NOMO-1 treated with DMSO at 0.1 percent for 48 hours (cell line): ENCODE measurements around the gene USP12.
"Not testable (repeated sequence)": the region's sequence is repeated elsewhere in the genome, so short reads cannot be mapped to it uniquely, and the experiment has no call there.

Source experiments
- DNase-seq: peaks from one replicate; lab custom pipeline; 2025; ENCODE audit not compliant: unreplicated experiment; lab: John Stamatoyannopoulos, UW

USP12 gene

DNA sequence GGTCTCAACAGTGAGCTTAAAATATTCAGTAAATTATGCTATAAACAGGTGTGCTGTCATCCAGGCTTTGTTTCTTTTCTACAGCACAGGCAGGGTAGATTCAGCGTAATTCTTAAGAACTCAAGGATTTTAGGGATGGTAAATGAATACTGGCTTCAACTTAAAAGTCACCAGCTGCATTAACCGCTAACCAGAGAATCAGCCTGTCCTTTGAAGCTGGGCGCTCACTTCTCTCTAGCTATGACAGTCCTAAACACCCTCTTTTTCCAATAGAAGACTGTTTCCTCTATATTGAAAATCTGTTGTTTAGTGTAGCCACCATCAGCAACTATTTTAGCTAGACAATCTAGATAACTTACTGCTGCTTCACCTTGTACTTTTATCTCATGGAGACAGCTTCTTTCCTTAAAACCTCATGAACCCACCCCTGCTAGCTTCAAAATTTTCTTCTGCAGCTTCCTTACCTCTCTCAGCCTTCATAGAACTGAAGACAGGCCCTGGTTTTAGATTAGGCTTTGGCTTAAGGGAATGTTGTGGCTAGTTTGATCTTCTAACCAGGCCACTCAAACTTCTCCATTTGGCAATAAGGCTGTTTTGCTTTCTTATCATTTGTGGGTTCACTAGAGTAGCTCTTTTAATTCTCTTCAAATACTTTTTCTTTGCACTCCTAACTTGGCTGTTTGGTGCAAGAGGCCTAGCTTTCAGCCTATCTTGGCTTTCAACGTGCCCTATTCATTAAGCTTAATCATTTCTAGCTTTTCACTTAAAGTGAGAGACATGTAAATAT lies 89.5 kb downstream of the USP12 start:
- DNase-seq = no peak

DNA sequence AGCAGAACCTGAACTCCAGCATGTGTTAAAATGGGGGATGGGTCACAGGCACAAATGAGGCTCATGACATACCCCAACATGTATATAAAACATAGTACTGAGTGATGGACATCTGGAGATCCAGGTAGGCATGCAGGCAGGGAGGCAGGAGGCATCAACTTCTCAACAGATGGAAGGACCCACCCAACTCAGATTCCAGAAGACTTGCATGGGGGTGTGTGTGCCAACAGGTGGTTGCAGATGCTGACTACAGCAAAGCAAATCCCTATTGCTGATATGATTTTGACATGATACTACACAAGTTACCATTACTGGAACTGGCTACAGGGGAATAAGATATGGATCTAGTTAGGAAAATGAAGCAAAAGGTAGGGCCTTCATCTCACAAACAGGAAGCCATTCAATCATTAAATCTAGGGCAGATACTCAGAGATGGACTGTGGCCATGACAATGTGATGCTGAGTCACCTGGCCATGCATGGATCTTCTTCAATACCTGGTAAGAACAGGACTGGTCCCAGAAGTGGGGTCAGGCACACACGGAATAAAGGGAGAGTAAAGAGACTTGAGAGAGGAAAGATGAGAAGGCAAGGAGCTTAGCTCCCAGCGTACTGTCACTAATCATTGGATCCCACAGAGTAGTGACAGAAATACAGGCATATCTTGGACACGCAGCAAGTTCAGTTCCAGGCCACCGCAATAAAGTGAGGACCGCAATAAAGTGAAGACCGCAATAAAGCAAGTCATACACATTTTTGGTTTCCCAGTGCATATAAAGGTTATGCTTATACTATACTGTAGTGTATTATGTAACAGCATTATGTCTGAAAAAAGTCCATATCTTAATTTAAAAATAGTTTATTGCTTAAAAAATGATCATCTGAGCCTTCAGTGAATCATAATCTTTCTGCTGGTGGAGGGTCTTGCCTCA lies 91.3 kb downstream of the USP12 start:
- no peak for DNase-seq

DNA sequence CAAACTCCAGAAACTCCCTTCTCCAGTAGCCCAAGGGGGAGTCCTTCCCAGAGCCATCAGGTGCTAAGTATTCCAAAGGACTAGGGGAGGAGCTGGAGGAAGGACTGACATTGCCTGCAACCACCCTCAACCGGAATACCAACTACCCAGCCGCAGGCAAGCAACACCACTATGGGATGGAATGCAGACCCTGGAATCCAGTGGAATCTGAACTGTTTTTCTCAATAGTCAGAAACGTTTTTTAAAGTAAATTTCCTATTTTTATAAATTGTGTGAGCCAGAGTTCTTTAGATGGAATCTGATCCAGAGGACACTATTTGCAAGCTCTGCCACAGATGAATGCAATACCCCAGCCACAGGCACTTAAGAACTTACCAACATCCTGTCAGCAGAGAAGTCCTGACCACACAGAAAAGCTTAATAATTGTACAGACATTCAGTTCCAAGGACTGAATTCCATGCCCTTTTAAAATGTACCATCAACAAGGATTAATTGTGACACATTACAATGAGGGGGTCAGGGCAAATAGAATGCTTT lies 92.1 kb downstream of the USP12 start:
- no peak for DNase-seq

DNA sequence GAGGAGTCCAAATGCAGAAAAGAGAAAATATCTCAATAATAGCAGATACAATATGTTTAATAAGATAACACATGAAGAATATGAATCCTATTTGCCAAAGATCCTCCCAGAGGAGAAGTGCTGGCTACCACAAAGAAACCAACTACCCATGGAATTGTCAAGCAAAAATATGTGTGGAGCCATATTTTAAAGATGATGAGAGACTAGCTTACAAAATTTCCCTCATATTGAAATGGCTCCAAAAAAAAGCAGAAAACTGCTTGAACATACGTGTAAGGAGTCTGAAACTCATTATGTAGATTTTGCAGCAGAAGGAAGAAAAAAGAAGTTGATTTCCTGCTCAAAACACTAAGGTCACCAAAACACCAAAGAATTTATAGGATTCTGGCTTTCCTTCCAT lies 94.2 kb downstream of the USP12 start:
- DNase-seq = no peak

DNA sequence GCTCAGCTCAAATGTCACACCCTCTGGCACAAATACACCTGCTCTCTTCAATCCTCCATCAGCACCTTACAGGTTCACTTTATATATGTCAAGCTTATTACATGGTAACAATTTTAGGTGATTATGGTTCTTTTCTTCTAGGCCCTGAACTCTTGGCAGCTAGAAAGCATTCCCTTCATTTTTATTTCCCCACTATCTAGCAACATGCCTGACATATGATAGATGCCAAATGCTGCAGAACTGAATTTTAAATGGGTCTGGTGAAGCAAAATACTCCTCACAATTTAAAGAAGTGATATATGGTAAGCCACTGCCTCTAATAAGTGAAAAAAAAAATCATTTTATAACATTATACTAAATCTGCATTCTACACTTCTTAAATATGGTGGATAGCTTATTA lies 95.2 kb downstream of the USP12 start:
- no peak for DNase-seq

DNA sequence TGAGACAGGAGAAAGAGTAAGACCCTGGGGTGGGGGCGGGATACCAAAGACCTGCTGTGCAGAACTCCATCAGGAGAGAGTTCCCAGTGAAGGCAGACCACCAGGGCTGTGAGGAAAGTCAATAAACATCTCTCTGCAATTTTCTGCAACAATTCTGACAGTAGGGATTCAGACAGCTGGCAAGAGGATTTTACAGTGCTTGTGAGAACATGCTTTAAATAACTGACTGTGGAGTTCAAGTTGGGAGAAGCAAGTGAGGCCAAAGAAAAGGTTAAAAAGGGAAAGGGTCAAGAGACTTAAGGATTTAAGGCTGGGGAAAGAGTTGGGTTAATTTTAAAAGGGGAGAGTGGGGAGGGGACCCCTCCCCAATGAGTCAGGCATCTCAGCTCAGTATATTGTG lies 98.4 kb downstream of the USP12 start:
- no peak for DNase-seq

DNA sequence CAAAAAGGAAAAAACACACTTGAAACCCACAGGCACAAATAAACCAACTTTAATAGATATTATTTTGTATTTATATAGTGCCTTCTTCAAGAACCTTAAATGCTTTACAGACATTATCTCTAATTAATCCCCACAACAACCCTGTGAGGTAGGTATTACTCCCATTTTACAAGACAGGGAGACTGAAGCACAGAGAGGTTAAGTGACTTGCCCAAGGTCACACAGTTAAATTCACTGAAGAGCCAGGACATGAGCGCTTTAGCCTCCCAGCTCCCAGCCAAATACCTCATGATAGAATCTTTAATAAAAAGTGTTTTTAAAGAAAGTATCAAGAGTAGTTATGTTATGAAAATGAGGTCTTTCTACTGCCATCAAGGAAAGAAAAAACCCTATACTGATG lies 105.5 kb downstream of the USP12 start:
- not testable (repeated sequence) for DNase-seq

DNA sequence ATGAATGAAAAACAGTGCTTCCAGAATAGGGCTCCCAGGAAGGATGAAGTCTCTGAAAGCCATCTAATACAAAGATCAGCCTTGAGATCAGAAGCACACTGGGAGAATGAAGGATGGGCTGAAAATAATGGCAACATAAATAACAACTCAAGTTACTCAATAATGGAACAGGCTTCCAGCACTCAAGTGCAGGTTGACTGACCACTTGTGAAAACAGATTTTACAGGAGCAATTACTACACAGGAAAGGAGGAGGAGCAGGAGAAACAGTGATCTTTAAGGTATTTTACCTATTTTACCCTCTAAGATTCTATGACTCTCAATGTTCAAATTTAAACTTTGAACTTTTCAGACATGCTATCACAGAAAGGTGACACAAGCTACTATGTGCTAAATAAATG lies 106.0 kb downstream of the USP12 start:
- no peak for DNase-seq

DNA sequence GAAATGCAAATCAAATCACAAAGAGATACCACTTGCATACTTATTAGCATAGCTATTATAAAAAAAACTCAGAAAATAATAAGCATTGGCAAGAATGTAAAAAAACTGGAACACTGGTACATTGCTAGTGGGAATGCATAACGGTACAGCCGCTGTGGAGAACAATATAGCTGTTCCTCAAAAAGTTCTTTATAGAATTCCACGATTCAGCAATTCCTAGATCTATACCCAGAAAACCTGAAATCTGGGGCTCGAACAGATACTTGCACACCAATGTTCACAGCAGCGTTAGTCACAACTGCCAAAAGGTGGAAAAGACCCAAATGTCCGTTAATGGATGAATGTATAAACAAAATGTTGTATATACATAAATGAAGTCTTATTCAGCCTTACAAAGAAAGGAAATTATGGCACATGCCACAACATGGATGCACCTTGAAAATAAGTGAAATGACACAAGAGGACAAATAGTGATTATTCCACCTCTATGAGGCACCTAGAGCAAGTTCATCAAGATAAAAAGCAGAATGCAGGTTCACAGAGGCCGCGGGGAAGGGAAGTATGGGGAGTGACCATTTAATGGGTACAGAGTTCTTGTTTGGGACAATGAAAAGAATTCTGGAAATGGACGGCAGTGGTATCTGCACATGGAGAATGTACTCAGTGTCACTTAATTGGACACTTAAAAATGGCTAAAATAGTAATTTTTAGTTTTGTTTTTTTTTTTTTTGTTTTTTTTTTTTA lies 107.2 kb downstream of the USP12 start:
- no peak for DNase-seq

DNA sequence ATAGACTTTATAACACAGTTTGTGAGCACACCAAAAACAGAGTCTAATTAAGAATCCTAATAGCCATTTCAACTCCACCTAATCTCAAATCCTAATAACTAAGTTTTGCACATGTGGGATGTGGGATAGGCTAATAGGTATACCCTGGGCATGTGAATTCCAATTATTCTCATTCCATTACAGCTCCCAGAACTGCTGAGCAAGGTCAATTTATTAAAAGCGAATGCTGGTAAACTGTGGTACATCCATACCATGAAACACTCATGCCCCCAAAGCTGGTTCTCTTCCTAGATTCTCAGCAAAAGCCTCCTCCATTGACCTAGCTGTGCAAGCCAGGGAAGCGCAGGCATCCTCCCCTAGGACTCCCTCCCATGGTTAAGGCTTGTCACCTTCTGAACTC lies 113.8 kb downstream of the USP12 start:
- no peak for DNase-seq

DNA sequence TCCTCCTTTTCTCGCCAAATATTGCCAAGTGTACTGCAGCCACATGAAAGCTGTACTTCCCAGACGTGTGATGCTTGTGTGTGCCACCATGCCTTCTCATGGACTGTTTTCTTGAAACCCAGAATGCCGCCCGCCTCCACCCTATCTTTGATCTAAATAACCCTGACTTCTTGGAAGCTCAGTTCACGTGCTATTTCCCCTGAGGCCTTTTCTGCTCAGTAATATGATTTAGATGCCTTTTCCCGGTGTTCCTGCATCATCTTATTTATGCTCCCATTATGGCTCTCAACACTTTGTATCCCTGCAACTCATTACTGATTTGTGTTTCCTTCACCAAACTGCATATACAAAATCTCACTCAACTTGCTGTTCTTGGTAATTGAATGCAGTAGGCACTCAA lies 116.1 kb downstream of the USP12 start:
- no peak for DNase-seq

DNA sequence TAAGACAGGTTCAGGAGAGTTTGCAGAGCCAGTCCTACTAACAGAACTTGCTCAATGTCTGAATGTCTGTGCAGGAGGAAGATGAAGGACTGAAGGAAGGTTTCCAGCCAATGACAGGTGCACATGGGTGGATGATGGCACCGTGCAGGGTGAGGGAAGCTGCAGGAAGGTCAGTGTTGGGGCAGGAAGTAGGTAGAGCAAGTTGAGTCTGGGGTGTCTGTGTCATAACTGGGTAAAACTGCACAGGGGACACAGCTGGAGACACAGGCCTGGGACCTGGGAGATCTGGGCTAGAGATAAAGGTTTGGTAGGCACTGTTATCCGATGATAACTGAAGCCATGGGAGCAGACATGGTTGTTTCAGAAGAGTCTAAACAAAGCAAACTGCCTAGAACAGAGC lies 116.9 kb downstream of the USP12 start:
- no peak for DNase-seq

DNA sequence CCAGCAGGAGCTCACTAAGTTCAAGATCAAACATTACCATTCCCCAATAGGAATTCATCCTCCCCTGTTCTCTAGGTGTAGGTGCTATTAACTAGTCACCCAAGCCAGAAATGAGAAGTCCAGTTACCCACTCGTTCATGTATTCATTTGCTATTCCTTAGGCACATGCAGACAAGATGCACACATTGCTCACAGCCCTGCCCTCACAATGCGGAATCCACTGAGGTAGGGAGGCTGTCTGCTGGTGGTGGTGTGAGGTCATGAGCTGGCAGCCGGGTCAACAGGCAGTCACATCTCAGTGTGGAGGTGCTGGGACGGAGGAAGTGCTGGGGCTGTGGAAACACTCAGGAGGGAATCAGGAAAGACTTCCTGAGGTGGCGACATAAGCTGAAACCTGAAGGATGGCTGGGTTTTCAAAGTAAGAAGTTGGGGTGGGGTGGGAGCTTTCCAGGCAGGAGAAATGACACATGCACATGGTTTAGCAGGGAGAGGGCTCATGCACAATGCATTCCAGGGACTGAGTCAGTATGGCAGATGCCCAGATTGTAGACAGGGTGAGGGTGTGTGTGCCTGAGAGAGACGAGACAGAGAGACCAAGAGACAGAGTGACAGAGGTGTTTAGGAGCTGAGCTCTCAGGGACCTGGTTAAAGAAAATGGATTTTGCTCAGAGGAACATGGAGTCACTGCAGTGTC lies 117.6 kb downstream of the USP12 start:
- DNase-seq = no peak

DNA sequence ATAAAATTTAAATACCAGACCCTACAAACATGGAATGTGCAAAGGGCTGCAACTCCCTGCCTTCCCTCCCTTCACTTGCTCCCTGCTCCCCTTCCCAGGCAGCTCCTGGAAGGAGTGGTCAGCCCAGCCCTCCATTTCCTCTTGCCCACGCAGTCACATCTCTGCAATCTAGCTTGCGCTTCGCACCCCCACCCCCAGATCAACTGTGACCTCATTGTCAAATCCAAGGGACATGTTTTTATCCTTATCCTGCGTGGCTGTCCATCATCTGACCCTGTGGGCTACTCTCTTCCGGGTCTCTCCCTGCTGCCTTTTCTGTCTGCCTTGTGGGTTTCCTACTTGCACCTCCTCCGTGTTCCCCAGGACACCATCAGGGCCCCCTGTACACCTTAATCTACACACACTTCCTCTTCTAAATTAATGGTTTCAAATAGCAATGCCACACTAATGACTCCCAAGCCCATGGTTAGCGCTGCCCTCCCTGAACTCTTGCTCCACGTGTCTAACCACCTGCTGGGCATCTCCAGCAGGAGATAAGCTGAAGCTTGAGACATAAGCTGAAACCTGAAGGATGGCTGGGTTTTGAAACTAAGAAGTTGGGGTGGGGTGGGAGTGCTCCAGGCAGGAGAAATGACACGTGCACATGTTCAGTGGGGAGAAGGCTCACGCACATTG lies 118.3 kb downstream of the USP12 start:
- no peak for DNase-seq

DNA sequence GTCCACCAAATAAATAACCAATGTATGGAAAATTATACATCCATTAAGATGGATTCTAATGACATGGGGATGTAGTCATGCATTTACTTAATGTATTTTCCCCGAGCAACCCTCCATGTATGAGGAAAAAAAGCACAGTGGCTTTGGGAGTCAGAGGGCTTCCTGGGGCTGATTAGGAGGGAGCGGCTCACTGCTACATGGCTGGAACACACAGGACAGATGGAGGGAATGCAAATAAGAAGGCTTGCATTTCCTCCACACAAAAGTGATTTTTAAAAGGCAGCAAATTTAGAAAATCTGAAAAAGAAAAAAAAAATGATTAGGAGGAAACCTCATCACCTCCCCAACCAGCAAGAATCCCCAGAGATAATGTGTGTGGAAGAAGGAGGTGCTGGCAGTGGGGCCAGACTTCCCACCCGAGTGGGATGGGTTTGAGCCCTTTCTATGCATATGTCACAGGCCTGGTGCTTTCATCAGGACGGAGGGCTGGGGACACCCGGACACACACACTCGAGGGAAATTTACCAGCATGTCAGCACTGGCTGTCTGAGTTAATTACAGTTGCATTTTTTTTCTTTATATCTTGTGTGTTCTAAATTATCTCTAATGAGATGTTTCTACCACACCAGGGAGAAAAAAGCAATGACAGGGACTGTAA lies 118.9 kb downstream of the USP12 start:
- no peak for DNase-seq

DNA sequence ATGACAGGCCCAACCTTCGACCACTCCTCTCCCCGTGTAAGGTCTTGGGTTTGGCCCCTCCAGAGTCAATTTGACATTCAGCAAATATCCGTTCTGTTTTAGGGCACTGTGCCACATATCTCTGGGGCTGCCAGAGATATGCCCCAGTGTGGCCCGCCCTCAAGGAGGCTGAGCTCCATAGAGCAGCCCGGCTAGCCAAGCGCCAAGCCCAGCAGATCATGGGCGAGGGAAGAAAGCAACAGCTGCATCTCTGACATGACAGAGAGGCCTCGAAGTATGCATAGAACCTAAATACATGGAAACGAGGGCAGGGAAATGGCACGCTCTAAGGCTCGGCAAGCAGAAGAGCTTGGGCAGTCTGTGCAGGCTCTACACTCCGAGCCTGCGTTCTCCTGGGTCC lies 124.5 kb downstream of the USP12 start:
- no peak for DNase-seq

DNA sequence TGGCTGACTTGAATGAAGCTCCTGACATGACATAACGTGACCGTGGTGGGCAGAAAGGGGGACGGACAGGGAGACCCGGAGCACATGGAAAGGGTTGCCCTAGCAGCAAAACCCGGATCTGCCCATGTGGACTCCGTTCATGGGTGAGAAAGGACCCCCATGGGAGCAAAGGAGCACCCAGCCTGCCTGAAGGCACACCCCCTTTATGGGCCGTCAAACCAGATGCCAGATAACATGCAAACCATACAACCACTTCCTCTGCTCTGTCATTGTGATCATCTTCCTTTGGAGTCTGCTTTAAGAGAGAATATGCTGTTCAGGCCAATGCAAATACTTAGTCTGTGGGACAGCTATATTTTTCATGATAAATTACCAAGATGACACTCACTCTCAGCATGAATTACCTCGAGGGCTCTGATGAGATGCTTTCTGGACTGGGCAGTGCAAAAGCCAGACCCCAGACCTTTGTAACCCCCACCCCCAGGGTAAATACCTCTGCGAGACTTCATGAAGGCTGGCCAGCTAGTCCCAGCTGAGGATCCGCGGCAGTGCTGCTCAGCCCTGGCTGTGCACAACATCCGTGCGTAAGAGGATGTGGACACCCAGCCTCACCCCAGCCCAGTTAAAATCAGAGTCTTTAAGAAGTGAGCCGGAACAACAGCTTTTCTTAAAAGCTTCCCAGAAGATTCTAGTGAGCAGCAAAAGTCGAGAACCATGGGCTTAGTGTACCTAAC lies 126.6 kb downstream of the USP12 start:
- DNase-seq = no peak

DNA sequence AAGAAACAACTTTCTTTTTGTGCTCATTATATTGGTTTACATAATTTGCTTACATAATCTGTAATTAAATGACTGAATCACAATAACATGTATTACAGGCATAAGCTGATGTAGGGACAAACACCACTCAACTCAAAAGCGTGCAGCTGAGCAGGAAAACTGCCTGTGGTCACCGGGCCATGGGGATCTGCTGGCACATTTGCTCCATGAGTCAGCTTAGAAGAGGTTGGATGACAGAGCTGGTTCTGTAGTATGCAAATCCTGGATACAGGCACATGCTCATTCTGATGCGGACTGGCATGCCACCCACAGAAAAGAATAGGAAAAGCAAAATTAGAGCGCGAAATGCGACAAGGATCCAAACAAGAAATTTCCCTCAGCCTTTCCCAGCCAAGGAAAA lies 128.6 kb downstream of the USP12 start:
- DNase-seq = no peak

DNA sequence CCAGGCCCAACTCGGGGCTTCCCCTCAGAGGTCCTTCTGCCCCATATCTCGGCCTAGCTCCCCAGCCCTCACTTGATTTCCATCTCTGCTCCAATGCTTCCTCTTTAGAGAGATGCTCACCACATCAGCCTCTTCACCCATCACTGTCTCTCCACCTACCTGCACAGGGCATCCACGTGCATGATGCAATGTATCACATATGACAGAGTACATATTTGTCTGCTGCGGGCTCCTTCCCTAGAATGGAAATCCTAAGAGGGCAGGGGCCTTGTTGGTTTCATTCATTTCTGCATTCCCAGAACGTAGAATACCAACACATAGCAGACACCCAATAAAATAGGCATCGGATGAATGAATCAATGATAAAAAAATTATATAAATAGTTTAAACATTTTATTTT lies 130.3 kb downstream of the USP12 start:
- no peak for DNase-seq
